ENCODE data around the gene CNIH2.
A peak's percentile ranks its signal among the peaks of the same experiment; 100 is the strongest.
"Not testable (repeated sequence)": the region's sequence is repeated elsewhere in the genome, so short reads cannot be mapped to it uniquely, and the experiment has no call there.

Gene CNIH2

DNA sequence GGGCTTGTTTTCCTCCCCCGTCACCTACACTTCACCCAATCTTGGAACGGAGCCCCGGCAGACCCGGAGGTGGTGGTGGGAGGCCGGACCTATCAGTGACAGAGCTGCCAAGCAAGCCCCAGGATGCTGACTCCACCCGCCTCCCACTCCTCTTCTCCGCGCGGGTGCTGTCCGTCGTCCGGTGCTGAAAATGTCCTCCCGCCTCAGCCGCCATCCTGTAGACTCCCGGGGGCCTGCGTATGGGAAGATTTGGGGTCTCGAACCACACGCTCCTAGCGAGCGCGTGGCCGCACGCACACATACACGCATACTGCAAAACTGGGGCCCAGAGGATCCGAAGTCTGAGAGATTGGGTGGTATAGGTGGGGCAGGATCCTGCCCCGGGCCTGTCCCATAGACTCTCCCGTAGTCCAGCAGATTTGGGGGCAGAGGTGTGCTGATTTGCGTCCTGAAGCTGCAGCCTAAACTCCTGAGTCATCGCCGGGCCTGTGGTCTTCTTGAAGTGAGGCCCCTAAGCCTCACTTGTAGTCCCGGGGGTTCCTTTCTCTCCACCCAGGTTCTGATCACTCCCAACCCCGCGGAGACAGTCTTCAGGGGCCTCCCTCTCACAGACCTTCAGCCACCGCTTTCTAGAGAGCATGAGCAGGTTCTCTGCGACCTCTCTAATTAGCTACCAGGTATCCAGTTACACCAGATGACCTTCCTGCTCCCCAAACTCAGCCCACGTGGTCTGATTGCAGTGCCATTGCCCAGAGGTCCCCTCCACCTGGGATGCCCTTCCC, 11.8 kb downstream of the CNIH2 start:
- peak; percentile 76 to 78 (median 76) for DNase-seq (ENCODE audit: low read depth in 2 of 3, low spot score in 1 of 3)

DNA sequence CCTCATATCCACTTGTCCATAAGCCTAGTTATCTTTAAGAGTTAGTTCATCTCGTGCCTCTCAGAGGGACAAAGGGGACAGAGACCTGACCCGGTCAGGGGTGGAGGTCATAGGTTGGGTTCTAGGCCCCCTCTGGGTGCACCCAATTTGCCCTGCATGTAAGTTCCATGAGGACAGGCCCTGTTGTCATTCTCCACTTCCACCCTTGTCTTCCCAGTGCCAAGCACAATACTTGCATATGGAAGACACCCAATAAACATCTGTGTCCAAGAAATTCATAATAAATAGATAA, 12.3 kb downstream of the CNIH2 start:
- no peak for DNase-seq (ENCODE audit: low read depth in 2 of 3, low spot score in 1 of 3)

DNA sequence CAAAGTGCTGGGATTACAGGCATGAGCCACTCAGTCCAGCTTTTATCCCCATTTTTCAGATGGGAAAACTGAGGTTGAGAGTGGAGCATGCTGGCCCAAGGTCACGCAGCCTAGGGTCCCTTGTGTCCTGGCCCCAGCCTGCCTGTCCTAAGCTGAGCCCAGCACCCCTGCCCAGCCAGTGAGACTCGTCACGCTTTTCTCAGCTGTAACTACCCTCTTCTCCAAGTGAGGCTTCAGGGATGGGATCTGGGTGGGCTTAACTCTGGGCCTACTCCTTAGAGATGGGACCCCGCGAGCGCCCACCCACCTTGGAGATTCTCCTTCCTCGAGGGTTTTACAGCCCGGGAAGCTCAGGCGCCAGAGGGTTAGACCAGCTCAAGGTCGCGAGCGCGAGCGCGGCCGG, 13.3 kb downstream of the CNIH2 start:
- no peak for DNase-seq (ENCODE audit: low read depth in 2 of 3, low spot score in 1 of 3)

DNA sequence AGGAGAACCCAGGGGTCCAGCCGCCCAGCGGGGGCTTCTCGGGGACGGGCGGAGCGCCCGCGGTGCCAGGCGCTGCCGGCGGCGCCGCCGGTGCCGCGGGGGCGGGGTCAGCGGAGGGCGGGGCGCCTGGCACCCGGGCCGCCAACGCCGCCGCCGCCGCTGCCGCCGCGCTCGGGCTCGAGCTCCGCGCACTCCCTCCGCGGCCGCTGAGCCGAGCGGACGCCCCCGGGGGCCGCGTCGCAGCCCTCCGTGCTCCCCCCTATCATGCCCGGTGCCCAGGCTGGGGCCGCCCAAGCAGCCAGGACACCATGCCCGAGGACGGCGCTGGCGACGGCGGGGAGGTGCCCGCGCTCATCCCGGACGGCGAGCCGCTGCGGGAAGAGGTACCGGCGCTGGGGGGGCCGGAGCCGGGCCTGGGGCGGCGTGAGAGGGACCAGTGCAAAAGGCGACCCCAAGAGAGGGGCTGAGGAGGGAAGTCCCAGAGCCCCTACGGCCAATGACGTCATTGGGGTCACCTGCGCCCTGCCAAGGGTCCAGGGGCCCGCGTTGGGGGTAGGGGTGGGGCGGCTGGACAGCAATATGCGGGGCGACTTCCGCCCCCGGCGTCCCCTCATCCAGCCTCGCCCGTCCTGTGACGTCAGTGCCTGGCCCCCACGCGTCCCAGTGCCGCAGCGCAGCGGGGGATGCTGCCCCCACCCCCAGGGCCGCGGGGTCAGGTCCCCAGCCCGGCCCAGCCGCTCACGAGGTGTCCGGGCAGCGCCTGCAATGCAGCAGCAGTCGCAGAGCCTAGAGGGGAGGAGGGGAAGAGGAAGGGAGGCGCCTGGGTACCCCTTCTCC, 13.9 kb downstream of the CNIH2 start, which contains the start of gene TMEM151A:
TMEM151A (plus strand) TSS at position 189 of the 837 bp plus-strand sequence; CDS start at position 309, 120 bp downstream.
- DNase-seq (ENCODE audit: low read depth in 2 of 3, low spot score in 1 of 3): no peak

DNA sequence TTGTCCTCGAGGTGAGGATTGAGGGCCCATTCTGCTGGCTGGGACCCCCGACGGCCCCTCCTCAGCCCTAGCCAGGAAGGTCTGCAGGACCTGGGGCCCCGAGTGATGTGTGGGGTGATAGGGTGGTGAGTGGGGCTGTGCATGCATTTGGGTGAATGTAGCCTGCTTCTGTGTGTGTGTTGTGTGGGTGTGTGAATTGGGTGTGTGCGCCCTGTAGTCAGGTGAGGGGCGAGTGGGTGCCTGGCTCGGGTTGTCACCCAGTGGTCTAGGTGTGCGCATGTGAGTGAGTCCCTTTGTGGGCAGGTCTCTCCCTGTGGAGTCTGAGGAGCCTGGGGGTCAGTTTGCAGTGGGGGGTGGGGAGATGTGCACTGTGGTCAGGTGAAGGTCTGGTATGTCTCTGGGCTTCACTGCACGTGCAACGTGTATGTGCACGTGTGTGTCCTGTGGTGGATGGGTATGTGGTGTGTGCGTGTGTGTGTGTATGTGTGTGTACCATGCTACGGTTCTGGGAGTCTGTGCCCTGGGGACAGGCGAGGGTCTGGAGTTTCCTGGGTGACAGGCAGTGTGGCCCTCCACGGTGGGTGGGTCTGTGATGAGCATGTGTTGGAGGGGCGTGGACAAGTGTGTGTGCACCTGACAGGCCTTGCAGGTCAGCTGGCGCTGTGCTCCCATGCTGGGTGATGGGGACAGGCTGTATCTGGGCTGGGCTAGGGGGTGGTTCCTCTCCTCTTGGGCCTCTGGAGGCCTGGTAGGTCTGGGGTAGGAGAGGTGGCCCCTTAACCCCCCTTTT, 14.8 kb downstream of the CNIH2 start:
- no peak for DNase-seq (ENCODE audit: low read depth in 2 of 3, low spot score in 1 of 3)

DNA sequence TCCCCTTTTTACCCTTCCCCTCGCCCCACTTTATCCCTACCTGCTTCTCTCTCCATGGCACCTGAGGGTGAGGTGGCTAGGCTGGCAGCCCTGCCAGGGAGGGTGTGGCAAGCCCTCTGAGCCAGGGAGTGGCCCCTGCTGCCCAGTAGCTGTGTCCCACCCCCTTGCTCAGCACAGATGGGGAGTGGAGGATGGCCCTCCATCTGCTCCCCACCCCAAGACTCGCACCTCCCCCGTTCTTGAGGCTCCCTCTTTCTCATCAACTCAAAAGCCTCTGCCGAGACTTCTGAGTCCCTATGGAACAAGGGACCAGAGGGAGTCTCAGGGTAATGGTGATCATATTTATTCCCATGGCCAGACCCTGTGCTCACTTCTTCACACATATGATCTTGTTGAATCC, 15.4 kb downstream of the CNIH2 start:
- no peak for DNase-seq (ENCODE audit: low read depth in 2 of 3, low spot score in 1 of 3)

DNA sequence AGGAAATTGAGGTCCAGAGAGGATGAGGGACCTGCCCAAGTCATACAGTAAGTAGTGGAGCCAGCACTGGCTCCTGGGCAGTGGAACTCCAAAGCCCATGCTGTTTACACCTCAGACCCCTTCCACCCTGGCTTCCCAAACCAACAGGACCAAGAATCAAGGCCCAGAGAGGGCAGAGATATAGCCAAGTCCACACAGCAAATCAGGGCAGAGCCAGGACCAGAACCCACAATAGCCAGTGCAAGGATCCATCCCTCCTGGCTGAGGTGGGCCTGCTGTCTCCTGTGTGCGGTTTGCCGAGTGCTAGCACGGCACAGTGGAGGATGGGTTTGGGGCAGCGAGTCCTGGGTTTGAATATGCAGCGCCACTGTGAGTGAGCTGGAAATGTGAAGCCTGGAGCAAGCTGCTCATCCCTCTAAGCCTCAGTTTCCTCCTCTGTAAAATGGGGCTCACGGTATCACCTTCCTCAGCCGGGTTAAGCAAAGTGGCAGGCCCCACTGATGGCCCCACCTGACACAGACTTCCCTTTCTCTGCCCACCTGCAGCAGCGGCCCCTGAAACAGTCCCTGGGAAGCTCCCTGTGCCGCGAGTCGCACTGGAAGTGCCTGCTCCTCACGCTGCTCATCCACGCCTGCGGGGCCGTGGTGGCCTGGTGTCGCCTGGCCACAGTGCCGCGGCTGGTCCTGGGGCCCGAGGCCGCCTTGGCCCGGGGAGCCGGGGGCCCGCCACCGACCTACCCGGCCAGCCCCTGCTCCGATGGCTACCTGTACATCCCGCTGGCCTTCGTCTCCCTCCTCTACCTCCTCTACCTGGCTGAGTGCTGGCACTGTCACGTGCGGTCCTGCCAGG, 16.0 kb downstream of the CNIH2 start:
- DNase-seq (ENCODE audit: low read depth in 2 of 3, low spot score in 1 of 3): no peak

DNA sequence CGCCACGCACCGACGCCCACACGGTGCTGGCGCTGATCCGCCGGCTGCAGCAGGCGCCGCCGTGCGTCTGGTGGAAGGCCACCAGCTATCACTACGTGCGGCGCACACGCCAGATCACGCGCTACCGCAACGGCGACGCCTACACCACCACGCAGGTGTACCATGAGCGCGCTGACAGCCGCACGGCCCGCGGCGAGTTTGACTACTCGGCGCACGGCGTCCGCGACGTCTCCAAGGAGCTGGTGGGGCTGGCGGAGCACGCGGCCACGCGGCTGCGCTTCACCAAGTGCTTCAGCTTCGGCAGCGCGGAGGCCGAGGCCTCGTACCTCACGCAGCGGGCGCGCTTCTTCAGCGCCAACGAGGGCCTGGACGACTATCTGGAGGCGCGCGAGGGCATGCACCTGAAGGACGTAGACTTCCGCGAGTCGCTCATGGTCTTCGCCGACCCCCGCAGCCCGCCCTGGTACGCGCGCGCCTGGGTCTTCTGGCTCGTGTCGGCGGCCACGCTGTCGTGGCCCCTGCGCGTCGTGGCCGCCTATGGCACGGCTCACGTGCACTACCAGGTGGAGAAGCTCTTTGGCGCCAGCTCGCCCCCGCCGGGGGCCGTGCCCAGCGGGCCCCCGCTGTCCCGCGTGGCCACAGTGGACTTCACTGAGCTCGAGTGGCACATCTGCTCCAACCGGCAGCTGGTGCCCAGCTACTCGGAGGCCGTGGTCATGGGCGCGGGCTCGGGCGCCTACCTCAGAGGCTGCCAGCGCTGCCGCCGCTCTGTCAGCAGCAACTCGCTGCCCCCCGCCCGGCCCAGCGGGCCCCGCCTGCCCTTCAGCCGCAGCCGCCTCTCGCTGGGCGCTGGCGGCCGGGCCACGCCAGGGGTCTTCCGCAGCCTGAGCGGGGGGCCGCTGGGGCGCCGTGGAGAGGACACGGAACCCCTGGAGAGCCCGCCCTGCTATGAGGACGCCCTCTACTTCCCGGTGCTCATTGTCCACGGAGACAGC, 16.9 kb downstream of the CNIH2 start:
- DNase-seq (ENCODE audit: low read depth in 2 of 3, low spot score in 1 of 3): no peak

DNA sequence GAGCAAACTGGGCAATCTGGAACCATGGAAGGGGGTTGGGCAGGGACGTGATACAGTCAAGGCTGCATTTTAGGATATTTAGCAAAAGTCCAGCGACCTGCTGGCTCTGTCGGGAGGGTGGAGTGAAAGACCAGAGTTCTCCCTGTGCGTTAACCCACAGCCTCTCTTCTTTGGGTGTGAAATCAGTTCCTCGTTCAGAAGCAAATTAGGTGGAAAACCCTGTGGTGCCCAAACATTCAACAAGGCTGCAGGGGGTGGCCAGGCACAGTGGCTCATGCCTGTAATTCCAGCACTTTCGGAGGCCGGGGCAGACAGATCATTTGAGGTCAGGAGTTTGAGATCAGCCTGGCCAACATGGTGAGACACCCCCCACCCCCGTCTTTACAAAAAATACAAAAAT, 19.6 kb downstream of the CNIH2 start:
- DNase-seq (ENCODE audit: low read depth in 2 of 3, low spot score in 1 of 3): no peak

DNA sequence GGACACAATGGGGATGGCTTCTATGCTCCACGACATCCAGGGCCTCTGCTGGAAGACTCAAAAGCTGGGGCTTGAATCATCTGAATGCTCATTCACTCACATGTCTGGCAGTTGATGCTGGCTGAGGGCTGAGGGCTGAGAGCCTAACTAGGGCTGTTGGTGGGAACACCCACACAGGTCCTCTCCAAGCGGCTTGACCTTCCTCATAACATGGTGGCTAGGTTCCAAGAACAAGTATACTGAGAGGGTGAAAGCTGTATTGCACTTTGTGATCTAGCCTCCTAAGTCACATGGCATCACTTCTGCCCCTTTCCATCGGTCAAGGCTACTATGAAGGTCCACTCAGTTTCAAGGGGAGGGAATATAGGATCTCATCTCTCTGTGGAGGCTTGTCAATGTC, 21.2 kb downstream of the CNIH2 start:
- DNase-seq (ENCODE audit: low read depth in 2 of 3, low spot score in 1 of 3): no peak

DNA sequence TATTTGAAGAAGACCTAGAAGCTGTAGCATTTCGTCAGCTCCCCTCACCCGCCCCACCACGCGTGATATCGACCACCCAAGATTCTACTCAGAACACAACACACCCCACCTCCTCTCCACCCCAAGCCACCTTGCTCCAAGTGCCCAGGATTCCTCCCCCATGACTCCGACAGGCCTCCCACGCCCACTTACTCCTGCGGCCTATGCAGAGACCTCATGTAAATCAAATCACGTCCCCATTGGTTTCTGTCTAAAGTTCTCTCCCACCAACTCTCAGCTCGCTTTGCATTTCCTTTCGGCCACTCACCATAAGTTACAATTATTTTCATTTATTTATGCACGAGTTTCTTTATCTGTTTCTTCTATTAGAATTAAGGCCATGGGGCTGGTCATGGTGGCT, 24.7 kb downstream of the CNIH2 start:
- no peak for DNase-seq (ENCODE audit: low read depth in 2 of 3, low spot score in 1 of 3)

DNA sequence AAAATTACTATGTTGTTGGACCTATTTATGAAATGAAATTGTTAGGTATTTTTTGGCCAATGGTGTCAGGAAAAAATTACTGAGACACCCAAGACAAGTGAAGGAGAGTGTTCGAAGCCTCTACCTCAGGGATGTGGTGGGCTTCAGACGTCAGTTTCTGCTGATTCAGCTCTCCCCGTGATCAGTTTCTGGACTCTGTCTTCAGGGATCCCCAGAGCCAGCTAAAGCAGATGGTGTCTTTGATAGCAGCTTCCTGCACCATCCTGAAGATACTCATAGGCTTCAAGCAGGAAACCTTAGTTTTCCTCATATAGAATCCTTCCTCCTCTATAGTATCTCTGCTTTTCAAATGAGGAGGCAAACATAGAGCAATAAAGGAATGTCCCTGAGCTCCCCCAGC, 31.5 kb downstream of the CNIH2 start:
- DNase-seq (ENCODE audit: low read depth in 2 of 3, low spot score in 1 of 3): no peak

DNA sequence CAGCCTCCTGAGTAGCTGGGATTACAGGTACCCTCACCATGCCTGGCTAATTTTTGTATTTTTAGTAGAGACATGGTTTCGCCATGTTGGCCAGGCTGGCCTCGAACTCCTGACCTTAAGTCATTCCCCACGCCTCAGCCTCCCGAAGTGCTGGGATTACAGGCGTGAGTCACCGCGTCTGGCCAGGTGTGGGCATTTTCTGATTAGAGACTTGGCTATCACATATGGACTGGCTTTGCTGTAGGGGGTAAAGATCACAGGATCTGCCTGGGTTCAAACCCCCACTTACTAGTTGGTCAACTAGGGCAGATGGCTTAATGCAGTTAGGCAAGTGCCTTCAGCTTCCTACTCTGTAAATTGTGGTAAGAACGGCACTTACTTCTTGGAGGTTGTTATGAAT, 32.3 kb downstream of the CNIH2 start:
- no peak for DNase-seq (ENCODE audit: low read depth in 2 of 3, low spot score in 1 of 3)

DNA sequence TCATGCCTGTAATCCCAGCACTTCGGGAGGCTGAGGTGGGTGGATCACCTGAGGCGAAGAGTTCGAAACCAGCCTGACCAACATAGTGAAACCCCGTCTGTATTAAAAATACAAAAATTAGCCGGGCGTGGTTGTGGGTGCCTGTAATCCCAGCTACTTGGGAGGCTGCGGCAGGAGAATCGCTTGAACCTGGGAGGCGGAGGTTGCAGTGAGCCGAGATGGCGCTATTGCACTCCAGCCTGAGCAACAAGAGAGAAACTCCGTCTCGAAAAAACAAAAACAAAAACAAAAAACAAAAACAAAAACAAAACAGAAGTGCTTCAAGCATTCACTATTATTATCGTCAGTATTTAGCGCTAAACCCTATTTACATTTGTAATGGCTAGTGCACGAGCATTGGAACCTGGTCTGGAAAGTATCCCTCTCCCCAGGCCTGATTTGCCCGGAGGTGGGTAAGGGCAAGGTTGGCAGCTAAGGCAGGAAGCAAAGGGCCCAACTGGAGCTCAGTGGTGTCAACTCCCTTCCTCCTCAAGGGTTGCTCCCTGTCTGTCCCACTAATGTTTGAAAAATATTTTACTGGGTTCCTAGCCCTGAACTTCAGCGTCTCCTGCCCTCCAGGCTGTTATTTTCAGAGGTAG, 32.9 kb downstream of the CNIH2 start:
- not testable (repeated sequence) for DNase-seq (ENCODE audit: low read depth in 2 of 3, low spot score in 1 of 3)

DNA sequence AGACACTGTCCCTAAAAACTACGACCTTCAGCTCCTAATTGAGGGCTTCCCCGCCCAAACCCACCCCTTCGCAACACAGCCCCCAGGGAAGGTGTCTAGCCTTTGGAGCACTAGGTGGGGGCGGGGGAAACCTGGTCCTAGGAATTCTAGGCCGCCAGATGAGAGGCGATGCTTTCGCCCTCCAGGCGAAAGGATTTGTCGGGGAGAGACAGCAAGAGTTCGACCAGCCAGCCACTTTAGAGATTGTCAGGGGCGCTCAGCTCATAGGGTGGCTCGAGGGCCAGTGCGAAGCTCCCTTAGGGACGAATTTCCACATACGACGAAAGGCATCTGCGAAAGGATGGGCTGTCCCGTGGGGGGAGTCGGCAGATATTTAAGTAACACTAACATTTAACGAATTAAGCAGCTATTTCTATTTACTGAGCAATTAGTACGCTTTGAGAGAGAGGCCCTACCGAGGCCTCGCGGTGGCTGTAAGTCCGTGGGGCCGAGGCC, 33.5 kb downstream of the CNIH2 start:
- no peak for DNase-seq (ENCODE audit: low read depth in 2 of 3, low spot score in 1 of 3)

DNA sequence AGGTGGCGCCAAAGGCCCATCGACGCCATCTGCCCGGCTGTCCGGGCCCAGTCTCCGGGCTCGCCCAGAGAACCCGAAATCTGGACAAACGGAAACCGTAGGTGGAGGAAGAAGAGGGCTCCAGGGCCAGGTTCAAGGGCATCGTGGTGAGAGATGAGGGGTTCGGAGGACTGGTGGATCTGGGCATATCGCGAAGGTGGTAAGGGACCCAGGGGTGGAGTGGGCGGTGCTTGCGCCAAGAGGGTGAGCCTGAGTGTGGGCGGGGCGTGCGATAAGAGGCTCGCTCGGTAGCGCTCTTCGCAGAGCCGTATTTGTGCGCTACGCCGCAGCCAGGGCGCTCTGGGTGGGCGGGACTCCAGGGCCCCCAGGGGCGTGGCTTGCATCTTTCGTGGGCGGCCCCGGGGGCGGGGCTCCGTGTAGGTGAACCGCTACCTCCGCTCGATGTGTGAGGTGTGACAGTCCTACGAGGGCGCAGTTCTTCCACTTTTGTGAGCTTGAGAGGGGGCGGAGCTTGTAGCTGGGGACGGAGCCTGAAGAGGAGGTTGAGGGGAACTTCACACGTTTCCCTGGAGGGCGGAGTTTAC, 34.1 kb downstream of the CNIH2 start:
- peak; percentile 82 to 95 (median 92) for DNase-seq (ENCODE audit: low read depth in 2 of 3, low spot score in 1 of 3)

DNA sequence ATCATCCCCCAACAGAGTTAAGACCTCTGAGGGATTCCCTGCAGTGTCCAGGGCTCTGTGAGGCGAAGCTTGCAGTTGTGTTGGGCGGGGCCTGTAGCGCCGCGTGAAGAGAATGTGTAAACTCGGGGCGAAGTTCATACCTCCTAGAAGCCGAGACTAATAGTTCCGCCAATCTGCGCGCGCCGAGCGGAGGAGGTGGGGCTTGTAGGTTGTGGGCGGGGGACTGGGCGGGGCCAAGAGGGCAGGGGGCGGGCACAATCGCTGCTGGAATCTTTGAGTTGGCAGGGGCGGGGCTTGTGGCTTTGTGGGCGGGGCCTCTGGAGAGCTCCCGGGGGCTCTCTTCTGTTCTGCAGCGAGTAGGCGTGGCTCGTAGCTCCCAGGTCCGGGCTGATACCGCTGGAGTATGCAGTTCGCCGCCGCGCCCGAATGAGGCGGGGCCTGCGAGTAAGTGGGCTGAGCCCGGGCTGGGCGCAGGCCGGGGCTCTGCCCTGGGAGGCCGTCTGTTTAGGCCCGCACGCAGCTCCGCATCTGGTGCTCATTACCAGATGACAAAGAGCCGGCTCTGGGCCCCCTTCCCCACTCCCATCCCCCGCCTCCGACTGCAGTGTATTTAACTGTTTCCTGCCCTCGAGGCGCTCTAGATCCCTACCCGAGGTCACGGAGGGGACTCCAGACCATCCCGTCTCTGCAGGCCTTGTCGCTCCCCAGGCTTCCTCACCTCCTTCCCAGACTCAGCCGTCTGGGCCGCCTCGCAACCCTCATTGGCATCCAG, 34.8 kb downstream of the CNIH2 start:
- DNase-seq (ENCODE audit: low read depth in 2 of 3, low spot score in 1 of 3): peak; percentile 89 to 95 (median 93)
